Kidney epithelial cell (primary cell): ENCODE measurements around the gene ENO3. TPM values are rescaled to one million over a fixed set of nuclear protein-coding genes. Genes with fewer than 3 reads are reported as not detected.

Source experiments
- DNase-seq: peaks from one replicate; pipeline ENCODE4 v3.0.0-alpha.2; 2010; ENCODE audit warnings: low read depth
- H3K27me3 ChIP-seq: 2 replicates; pipeline ENCODE4 v1.6.0; 2011; ENCODE audit warnings: low read length; ENCODE audit not compliant: control insufficient read depth, insufficient read depth
- H3K36me3 ChIP-seq: 2 replicates; pipeline ENCODE4 v1.5.1; 2011; ENCODE audit warnings: low read length; ENCODE audit not compliant: control insufficient read depth, insufficient read depth
- H3K4me3 ChIP-seq: 2 replicates; pipeline ENCODE4 v1.5.1; 2011; ENCODE audit warnings: low read depth, mild to moderate bottlenecking, control low read depth, low read length
- CTCF ChIP-seq: IDR thresholded peaks from 2 replicates; pipeline ENCODE4 v1.5.1; 2011; ENCODE audit warnings: mild to moderate bottlenecking, moderate library complexity, low read length, control low read depth, inconsistent platforms; ENCODE audit not compliant: insufficient read depth, poor library complexity, severe bottlenecking
- total RNA-seq: library from RNA; depleted of rRNA; stranded (reverse); fragments of >200 nt; gene quantifications from 2 replicates; pipeline ENCODE4 v1.2.3, GENCODE V29; 2015

ENO3 gene
- total RNA-seq, 1 donor from 2014 or later = 3.5 TPM

GRCh38 chr17:4986403-4986802 is 35.5 kb downstream of the ENO3 start:
- no peak for TF ChIP-seq CTCF
- Histone ChIP-seq H3K27me3 (no peaks in the 10 kb centered on the region), H3K4me3 (peak overlapping the region; percentile 66), H3K36me3 (no peaks in the 10 kb centered on the region)
- DNase-seq = no peak

GRCh38 chr17:4986951-4987766 is 36.2 kb downstream of the ENO3 start, which contains the start of gene CAMTA2:
TSS of gene CAMTA2 (minus strand) at chr17:4987675. CDS start at chr17:4986222, 1,453 bp downstream.
- TF ChIP-seq CTCF = peak; percentile 44
- Histone ChIP-seq H3K27me3 (no peaks in the 10 kb centered on the region), H3K4me3 (peak within 1 kb of the TSS; percentile 66), H3K36me3 (no peaks in the 10 kb centered on the region)
- no peak for DNase-seq

GRCh38 chr17:4987767-4988567 is 37.0 kb downstream of the ENO3 start:
- DNase-seq = no peak
- H3K27me3 ChIP-seq = no peaks in the 10 kb centered on the region

GRCh38 chr17:4994081-4994595 is 43.2 kb downstream of the ENO3 start:
- no peaks in the 10 kb centered on the region for H3K36me3 ChIP-seq
- no peak for TF ChIP-seq CTCF
- no peak overlapping the region for H3K4me3 ChIP-seq
- H3K27me3 ChIP-seq = no peaks in the 10 kb centered on the region
- DNase-seq = no peak

More at GRCh38 chr17:4987767-4988567, 37.0 kb downstream of the ENO3 start:
- no peaks in the 10 kb centered on the region for H3K36me3 ChIP-seq
- no peak for TF ChIP-seq CTCF
- H3K4me3 ChIP-seq = peak overlapping the region; percentile 66

- Histone ChIP-seq H3K36me3 (no peaks in the 10 kb centered on the region), H3K4me3 (peak within 1 kb of the TSS; percentile 97), H3K27me3 (no peaks in the 10 kb centered on the region)
- no peak for TF ChIP-seq CTCF
- DNase-seq = peak; percentile 39
These were observed 46.5 kb downstream of the ENO3 start, which contains the start of the genes INCA1 and KIF1C for GRCh38 chr17:4997302-4998026. TSS of gene INCA1 (minus strand) at chr17:4997522. CDS start at chr17:4994437, 3,085 bp downstream. TSS of gene KIF1C (plus strand) at chr17:4997950. CDS start at chr17:5000247, 2,297 bp downstream.
